ENCODE data around the gene C10orf67.
"Not testable (repeated sequence)": the region's sequence is repeated elsewhere in the genome, so short reads cannot be mapped to it uniquely, and the experiment has no call there.

C10orf67 gene

DNA sequence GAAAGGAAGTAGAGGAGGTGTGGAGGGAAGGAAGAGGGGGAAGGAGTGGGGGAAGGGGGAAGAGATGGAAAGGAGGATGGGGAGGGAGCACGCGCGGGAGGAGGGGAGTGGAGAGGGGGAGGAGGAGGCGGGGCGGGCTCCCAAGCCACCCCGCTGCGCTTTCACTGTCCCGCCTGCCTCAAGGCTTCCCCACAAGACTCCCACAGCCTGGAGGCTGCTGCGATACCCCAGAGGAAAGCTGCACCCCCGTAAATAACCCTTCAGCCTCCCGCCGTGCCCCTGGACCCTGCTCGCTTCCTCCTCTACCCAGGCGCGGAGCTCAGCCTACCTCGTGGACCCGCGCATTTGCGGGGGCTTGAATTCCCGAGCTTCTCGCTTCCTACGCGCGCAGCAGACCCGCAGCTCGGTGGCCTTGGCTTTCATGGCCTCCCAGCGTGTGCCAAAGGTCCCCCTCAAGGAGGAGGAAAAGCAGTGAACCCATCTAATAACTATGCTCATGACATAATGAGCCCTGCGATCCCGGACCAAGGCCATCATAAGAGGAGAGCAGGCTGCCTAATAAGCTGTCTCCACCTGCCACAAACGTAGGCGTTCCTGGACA, at the start of gene C10orf67:
C10orf67 (minus strand) TSS at position 557 of the 601 bp plus-strand sequence; CDS start at position 534, 23 bp downstream.
- peak; percentile 16 for DNase-seq

DNA sequence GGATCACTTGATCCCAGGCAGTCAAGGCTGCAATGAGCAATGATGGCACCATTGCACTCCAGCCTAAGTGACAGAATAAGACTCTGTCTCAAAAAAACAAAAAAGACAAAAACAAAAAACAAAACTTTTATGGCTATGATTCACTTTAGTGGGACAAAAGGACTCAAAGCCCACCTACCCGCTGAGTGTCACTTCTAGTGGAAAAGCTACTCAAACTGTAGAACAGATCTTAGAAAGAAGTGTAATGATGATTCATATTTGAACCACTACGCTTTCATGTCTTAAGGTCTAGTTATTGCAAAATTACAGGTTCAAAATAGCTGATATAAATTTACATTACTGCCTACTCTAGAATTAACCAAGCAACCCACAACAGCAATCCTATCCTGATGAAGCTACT, 47.2 kb upstream of the C10orf67 start:
- no peak for DNase-seq

DNA sequence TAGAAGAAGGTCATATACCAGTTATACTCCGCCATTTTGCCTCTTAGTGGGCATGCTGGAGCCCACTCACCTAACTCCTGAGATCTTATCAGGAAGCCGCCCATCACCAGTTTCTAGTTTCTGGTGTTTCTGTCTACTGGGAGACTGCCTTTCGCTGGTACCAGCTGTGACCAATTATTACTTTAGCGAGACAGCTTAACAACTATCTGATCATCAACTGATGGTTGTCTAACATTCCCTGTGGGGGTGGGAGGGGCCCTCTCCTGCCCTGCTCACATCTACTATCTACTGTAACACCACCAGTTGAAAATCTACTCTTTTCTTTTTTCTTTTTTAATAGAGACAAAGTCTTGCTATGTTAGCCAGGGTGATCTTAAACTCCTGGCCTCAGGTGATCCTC, 46.2 kb upstream of the C10orf67 start:
- no peak for DNase-seq

DNA sequence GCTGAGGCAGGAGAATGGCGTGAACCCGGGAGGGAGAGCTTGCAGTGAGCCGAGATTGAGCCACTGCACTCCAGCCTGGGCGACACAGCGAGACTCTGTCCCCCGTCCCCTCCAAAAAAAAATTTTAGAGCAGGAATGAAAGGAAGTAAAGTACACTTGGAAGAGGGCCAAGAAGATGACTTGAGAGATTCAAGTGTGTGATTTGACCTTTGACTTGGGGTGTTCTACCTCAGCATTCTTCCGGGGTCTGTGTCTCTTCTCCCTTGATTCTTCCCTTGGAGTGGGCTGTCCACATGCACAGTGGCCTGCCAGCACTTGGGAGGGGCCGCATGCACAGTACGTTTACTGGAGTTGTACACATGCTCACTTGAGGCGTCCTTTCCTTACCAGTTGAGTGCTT, 45.8 kb upstream of the C10orf67 start:
- not testable (repeated sequence) for DNase-seq

DNA sequence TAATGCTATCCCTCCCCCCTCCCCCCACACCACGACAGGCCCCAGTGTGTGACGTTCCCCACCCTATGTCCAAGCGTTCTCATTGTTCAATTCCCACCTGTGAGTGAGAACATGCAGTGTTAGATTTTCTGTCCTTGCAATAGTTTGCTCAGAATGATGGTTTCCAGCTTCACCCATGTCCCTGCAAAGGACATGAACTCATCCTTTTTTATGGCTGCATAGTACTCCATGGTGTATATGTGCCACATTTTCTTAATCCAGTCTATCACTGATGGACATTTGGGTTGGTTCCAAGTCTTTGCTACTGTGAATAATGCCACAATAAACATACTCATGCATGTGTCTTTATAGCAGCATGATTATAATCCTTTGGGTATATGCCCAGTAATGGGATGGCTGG, 42.9 kb upstream of the C10orf67 start:
- DNase-seq: not testable (repeated sequence)

DNA sequence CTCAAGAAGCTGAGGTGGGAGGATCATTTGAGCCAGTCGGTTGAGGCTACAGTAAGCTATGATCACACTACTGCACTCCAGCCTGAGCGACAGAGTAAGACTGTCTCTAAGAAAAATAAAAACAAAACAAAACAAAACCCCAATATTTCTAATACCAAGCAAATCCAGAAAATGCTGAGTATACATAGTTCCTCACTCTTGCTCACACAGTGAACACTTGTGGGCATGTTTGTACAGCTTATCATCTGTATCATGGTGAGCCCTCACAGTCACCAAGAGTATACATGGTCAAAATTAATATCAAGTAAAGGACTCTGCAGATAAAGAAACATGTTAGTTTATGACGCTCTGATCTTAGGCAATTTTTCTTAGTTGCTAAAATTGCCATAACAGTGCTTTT, 41.5 kb upstream of the C10orf67 start:
- DNase-seq: no peak

DNA sequence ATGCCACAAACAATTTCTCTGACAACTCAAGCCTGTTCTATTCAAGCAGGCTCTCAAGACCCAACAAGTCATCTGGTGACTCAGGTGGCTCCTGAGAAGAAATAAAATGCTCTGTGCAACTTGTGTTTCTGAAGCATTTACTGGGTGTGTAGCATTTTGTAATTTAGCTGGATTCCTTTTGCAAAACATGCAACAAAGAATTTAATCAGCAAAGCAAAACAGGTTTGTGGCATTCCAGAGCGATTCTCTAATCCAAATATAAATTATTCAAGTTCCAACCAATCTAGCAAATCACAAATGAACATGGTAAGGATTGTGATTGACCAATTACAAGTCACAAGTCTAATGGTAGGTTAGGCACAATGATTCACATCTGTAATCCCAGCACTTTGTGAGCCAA, 39.8 kb upstream of the C10orf67 start:
- DNase-seq: no peak

DNA sequence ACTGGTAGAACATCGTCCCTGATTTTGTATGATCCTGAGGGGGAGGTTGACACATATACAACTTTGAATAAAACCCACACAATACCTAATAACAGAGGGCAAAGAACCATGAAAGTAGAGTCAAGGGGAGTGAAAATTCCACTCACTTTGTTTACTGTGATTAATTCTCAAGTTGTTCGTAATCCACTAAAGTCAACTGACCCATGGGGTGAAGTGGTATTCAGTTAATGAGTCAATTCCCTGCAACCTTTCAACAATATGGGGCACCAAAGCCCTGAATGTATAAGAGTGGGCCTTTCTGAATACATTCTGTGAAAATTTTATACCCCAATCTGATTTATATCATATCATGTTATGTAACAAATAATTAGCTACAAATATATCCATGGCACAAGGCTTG, 39.0 kb upstream of the C10orf67 start:
- DNase-seq: no peak

DNA sequence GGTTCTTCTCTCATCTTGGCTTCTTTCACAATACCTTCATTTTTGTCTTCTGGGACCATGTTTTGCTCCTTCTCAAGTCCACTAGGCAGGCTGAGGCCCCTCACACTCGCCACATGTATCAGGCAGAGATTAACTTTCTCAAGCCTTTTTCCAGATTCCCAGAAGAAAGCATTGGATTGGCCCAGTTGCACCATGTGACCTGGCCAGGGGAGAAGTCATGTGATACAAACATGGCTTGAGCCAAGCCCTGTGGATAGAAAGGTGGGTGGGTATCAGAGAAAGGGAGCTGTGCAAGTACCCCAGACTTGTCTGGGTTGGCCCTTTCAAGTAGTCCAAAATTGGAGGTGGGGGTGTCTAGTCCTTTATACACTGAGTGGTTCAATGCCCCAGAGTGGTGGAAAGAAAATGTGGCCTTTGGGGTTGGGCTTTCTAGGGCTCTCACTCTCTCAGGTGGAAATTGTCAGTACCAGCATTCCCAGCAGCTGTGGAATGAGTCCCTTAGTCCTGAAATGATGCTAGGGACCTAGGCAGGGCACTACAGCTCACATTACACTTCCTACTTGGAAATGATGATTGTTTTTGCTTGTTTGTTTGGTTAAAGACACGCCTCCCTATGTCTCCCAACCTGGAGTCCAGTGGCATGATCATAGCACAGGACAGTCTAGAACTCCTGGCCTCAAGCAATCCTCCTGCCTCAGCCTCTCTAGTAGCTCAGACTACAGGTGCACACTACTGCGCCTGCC, 36.9 kb upstream of the C10orf67 start:
- no peak for DNase-seq

DNA sequence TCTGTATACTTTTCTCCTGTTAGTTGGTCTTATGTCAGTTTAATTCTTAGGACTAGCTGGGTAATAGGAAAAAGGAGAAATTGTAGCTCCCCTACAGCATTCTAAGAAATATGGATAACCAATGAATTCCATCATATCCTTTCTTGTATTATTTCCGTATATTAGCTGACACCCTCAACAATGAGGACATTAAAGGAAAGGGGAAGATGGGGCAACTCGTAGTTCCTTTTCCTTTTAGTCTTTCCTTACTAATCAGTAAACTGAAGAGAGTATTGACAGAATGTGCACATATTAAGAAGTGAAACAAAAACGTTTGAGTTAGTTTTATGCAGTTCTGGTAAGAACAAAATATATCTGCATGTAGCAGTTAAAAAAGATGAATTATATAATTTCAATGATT, 35.1 kb upstream of the C10orf67 start:
- DNase-seq: no peak

DNA sequence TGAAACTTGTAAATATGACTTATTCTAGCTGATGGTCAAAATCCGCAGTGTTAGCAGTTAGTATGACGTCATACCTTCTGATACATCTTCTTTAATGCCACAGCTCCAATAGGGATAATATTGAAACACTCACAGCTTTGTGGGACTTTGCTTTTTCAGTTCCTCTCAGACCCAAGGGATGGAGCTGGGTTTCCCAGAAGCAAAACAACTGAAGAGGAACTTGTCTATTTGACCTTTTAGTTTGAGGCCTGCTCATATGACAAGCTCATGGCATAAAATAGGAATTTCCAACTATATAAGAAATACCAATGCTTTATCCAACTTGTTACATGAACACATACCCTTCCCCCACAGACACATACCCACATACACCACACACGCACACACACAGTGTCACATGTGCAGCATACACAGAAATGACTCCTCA, 31.6 kb upstream of the C10orf67 start:
- no peak for DNase-seq

DNA sequence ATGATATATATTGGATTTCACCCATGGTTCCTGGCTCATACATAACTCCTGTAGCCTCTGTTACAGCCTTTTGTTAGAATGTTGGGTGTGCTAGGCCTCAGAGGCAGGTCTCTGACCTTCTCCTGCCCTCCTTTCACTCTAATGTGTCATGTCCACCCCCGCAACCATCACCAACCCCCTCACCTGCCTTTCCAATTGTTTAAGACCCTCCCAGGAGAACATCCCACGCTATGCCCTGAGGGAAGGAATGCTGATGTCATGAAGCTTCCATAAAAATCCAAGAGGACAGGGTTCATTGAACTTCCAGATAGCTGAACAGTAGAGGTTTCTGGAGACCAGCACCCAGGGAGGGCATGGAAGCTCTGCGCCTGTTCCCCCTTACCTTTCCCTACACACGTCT, 30.8 kb upstream of the C10orf67 start:
- DNase-seq: no peak

DNA sequence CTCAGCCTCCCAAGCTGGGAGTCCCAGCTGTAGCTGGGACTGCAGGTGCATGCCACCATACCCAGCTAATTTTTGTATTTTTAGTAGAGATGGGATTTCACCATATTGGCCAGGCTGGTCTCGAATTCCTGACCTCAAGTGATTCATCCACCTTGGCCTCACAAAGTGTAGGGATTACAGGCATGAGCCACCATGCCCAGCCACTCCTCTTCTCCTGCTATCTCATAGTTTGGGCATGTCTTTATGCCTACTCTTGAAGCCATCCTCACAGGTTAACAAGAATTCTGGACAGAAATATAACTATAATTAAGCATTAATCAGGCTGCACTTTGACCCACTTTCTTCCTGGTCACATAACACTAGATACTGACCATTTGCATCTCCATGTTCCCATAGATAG, 28.6 kb upstream of the C10orf67 start:
- no peak for DNase-seq

DNA sequence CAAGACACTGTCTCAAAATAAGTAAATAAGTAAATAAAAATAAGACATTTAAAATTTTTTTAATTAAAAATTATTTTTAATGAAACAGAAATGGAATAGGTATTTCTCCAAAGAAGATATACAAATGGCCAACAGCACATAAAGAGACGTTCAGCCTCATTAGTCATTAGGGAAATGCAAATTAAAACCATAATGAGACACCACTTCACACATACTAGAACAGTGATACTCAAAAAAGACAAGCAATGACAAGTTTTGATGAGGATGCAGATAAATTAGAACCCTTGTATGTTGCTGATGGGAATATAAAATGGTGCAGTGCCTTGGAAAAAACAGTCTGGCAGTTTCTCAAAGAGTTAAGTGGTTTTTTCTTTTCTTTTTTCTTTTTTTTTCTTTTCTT, 26.5 kb upstream of the C10orf67 start:
- DNase-seq: no peak

DNA sequence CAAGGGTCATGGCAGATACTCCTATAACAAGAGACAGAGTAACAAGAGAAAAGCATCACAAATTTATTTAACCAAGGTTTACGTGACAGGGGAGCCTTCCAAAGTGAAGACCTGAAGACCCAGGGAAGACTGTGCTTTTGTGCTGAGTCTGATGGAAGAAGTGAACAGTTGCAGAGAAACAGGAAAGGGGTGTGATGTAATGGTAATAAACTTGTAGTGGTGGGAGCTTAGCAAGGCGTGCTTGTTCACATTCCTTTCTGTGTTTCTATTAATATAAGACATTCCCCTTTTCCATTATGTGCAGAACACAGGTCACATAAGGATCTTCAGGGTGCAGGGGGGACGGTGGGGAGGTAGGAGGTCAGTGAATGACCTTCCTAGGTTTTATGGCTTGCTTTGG, 25.5 kb upstream of the C10orf67 start:
- no peak for DNase-seq

DNA sequence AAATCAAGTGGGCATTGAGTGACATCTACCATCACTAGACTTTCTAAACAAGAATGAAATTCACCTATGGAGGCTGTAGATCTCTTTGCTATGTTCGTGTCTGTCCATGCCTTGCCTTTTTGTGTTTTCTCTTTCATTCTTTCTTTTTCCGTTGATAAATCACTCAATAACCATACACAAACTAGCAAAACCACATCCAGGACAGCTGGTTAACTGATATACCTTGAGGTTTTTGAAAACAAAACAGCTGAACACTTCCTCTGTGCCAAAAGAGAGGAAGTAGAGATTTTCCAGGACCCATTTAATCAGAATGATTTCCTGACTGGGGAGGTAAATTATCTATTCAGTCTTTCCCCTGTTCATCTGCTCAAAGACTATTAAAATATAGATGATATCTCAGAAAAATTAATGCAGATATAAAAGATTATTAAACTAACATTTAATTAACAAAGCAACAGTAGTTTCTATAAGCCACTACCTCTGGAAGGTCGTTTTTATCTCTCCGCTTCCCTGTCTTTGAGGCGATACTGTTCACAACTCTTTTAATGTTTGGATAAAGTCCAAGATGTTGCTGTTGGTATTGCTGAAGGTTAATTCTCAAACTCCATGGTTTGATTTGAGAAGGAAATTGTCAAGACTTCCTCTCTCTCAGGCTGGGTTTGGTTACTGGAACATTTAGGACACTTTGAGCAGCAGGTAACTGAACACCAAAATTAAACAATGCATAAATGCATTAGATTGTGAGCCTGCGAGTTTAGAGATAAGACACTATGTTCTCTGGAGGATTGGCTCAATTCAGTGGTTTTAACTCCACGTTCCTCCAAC, 24.4 kb upstream of the C10orf67 start:
- no peak for DNase-seq

DNA sequence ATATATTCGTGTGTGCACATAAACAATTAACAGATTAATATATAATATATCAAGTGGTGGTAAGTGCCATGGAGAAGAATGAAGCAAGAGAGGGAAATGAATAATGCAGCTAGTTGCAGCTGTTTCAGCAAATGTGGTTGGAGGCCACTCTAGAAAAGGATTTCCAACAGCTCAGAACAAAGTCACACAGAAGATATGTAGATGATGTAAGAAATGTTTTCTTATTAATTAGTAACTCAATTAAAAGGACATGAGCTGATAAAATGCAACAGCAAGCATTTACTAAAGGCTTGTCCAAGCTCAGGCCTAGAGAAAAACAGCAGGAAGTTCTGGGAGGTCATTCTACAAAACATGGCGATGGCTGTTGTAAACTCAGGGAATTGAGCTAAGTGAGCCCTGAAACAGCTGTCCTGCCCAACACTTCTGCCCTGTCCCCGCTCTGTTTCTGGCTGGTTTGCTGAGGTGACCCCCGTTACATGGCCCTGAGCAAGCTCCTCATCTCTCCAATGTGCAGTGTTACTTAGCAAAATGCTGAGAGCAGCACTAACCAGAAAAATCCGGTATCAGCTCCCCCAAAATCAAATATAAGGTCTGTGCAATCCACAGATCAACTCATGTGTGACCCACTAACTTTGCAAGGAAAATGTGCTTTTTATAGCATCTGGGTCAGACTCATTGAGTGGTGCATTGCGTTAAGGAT, 23.4 kb upstream of the C10orf67 start:
- no peak for DNase-seq

DNA sequence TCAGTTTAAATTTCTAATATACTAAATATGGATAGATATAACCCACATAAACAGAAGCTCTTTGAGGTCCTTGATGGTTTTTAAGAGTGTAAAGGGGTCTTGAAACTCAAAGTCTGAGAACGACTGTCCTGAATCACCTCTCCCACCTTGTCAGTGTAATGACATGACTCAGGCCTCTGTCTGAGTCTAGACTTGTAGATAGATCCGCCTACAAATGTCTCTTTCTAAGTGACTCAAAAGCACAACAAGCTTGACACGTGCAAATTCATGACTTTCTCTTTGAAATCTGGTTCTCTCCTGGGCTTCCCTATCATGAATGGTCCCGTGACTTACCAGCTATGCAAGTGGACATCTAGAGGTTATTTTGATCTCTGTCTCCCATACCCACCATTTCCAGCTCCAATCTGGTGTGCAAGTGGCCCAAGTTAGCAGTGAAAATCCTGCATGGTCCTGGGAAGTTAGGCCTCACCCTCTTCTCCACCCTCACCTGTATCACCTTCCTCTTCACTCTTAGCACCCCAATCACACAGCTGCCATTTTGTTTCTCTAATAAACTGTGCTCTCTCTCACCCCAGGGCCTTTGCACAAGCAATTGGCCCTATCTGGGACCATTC, 20.9 kb upstream of the C10orf67 start:
- not testable (repeated sequence) for DNase-seq

DNA sequence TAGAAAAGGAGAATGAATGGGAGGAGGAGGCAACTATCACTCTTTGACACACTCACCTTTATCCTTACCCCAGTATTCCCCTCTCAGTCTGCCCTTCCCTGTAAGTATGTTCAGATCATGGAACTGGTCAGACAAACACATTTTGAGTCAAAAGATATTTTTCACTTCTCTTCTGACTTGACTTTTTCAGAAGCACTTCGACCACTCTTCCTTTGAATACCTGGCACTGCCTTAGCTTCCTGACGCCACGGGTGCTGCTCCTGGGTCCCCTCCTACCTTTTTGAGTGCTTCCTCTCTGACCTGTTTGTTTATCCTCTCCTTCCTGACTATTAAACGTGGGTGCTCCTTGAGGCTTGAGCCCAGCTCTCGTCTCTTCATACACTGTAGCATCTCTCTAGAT, 19.8 kb upstream of the C10orf67 start:
- DNase-seq: no peak

DNA sequence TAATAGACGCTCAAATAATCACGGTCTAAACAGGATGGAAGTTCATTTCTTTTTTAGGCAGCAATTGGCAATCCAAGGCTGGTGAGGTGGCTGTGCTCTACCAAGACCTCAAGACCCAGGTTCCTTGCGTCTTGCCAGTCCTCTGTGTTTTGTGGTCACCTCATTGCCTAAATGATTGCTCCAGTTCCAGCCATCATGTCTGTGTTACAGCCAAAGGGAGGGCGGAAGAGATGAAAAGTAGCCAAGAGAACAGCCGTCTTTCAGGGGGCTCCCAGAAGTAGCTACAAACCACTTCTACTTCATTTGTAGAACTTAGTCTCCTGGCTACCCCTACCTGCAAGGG, 19.2 kb upstream of the C10orf67 start:
- no peak for DNase-seq

DNA sequence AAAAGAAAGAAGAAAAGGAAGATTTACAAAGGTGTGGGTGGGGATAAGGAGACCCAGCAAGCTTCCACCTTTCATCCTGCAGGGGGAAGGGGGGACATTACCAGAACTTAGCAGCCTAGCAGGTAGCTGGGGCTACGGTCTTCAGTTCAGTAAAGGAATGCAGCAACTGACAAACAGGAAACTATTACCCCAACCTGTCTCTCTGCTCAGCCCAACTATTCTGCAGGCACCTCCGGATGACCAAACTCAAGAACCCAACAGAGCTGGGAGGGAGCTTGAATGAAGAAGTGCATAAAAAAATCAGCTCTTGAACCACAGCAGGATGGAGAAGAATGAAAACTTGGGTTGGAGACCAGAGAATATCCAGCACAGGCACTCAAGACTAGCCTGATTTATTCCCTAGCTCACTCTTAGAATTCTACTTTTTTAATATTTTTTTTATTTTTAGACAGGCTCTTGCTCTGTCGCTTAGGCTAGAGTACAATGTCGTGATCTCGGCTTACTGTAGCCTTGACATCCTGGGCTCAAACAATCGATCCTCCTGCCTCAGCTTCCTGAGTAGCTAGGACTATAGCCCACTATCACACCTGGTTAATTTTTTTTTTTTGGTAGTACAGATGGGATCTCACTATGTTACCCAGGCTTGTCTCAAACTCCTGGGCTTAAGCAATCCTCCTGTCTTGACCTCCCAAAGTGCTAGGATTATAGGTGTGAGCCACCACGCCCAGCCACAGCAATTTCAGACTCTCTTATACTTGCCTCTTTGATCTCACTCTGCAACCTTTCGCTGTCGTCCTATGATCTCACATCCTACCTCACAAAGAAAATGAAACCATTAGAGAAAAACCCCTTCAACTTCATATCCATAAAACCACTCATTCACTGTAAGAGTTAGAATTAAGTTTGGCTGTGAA, 18.5 kb upstream of the C10orf67 start:
- no peak for DNase-seq

Data from NCI-H1092 treated with DMSO at 0.1 percent for 48 hours (cell line).